Activated CD8-positive, alpha-beta T cell treated with anti-CD3 and anti-CD28 coated beads for 36 hours (primary cell): ENCODE data around the gene SDHB. TPM values are rescaled to one million over a fixed set of nuclear protein-coding genes. Genes with fewer than 3 reads are reported as not detected.
"Not testable (repeated sequence)": the region's sequence is repeated elsewhere in the genome, so short reads cannot be mapped to it uniquely, and the experiment has no call there.

ENCODE experiments used
- ATAC-seq: fragments of 200-7000 bp; cut with Tn5 transposase; one replicate; pipeline ENCODE4 v1.10.0; 2021; ENCODE audit warnings: mild to moderate bottlenecking, moderate library complexity
- CTCF ChIA-PET: fragments of 350-600 bp; sonication (Branson Sonifier 250); formaldehyde crosslinking; loops from one replicate; lab custom pipeline; 2021; ENCODE audit warnings: antibody characterized with exemption; lab: Charles Lee
- POLR2A ChIA-PET: fragments of 350-600 bp; sonication (Branson Sonifier 250); formaldehyde crosslinking; loops from one replicate; lab custom pipeline; 2021; ENCODE audit warnings: antibody characterized with exemption; lab: Charles Lee
- DNase-seq: peaks from one replicate; pipeline ENCODE4 v3.0.0-alpha.2; 2020
- H3K27ac Mint-ChIP-seq: one replicate; pipeline ENCODE4 v1.8.0; 2021; ENCODE audit warnings: mild to moderate bottlenecking, mixed read lengths
- H3K27me3 Mint-ChIP-seq: one replicate; pipeline ENCODE4 v1.8.0; 2021; ENCODE audit warnings: mixed read lengths
- H3K36me3 Mint-ChIP-seq: one replicate; pipeline ENCODE4 v1.8.0; 2021; ENCODE audit warnings: low read depth, mixed read lengths
- H3K4me1 Mint-ChIP-seq: one replicate; pipeline ENCODE4 v1.8.0; 2021; ENCODE audit warnings: low read depth, mixed read lengths
- H3K4me3 Mint-ChIP-seq: one replicate; pipeline ENCODE4 v1.8.0; 2021; ENCODE audit warnings: mild to moderate bottlenecking, moderate library complexity, mixed read lengths
- H3K9me3 Mint-ChIP-seq: one replicate; pipeline ENCODE4 v1.8.0; 2021; ENCODE audit warnings: mixed read lengths
- CTCF ChIP-seq: fragments of 200-600 bp; IDR thresholded peaks from one replicate; pipeline ENCODE4 v1.8.0; 2022; ENCODE audit warnings: antibody characterized with exemption, mild to moderate bottlenecking
- intact Hi-C: fragments of 100-400 bp; cut with micrococcal nuclease; formaldehyde crosslinking; loops from one replicate; pipeline ENCODE4 v1.10.0; 2022
- total RNA-seq, 2 experiments: library from RNA; stranded (reverse); gene quantifications; one replicate each; pipeline ENCODE4 v1.2.3, GENCODE V29; 2021

The SDHB gene
- total RNA-seq, 2 experiments from 2014 or later = 135 to 148 TPM

- Mint-ChIP-seq H3K27ac (no peak overlapping the region), H3K4me3 (no peak overlapping the region), H3K27me3 (no peaks in the 10 kb centered on the region), H3K9me3 (no peaks in the 10 kb centered on the region), H3K4me1 (peaks cover 4% of the 10 kb centered on the region), H3K36me3 (no peaks in the 10 kb centered on the region)
- TF ChIP-seq CTCF = no peak
- CTCF ChIA-PET = interaction anchor here (1.1 kb wide), 1 partner anchor 10 kb away, joined by 4 read pairs; no protein-coding TSS in a partner anchor
- DNase-seq (no peak), ATAC-seq (no peak)
- POLR2A ChIA-PET = no interaction called here
- intact Hi-C loops = no loop called here
Observed at GRCh38 chr1:17065666-17066065, 11.8 kb upstream of the SDHB start.

GRCh38 chr1:17062751-17063150 is 8.9 kb upstream of the SDHB start:
- H3K27ac Mint-ChIP-seq, H3K36me3 Mint-ChIP-seq, ATAC-seq, H3K27me3 Mint-ChIP-seq, H3K9me3 Mint-ChIP-seq, intact Hi-C loops, H3K4me1 Mint-ChIP-seq, H3K4me3 Mint-ChIP-seq, DNase-seq: not testable (repeated sequence)
- CTCF ChIA-PET = interaction anchor here (0.7 to 0.8 kb wide), 2 partner anchors 17 to 103 kb away, joined by 3 to 4 read pairs; no protein-coding TSS in a partner anchor
- POLR2A ChIA-PET = interaction anchor here (1.8 kb wide), 1 partner anchor 12 kb away, joined by 5 read pairs; no protein-coding TSS in a partner anchor

GRCh38 chr1:17061892-17062291 is 8.1 kb upstream of the SDHB start:
- intact Hi-C loops = no loop called here
- no peak for DNase-seq
- Mint-ChIP-seq H3K4me1 (peaks cover 4% of the 10 kb centered on the region), H3K4me3 (no peak overlapping the region), H3K9me3 (no peaks in the 10 kb centered on the region), H3K27me3 (no peaks in the 10 kb centered on the region), H3K27ac (no peak overlapping the region), H3K36me3 (no peaks in the 10 kb centered on the region)
- no peak for TF ChIP-seq CTCF
- ChIA-PET CTCF (no interaction called here), POLR2A (interaction anchor here (1.1 to 1.8 kb wide), 2 partner anchors 13 to 43 kb away, joined by 3 to 5 read pairs; no protein-coding TSS in a partner anchor)
- no peak for ATAC-seq

GRCh38 chr1:17061486-17061885 is 7.7 kb upstream of the SDHB start:
- H3K27ac Mint-ChIP-seq = no peak overlapping the region
- DNase-seq (no peak), ATAC-seq (no peak)
- no peaks in the 10 kb centered on the region for H3K36me3 Mint-ChIP-seq
- TF ChIP-seq CTCF = no peak
- no peaks in the 10 kb centered on the region for H3K9me3 Mint-ChIP-seq
- CTCF ChIA-PET = interaction anchor here (0.7 kb wide), 1 partner anchor 275 kb away, joined by 3 read pairs; no protein-coding TSS in a partner anchor
- POLR2A ChIA-PET = interaction anchor here (1.1 to 1.8 kb wide), 2 partner anchors 13 to 43 kb away, joined by 3 to 5 read pairs; no protein-coding TSS in a partner anchor
- peaks cover 4% of the 10 kb centered on the region for H3K4me1 Mint-ChIP-seq
- intact Hi-C loops = no loop called here
- H3K4me3 Mint-ChIP-seq = no peak overlapping the region
- H3K27me3 Mint-ChIP-seq = no peaks in the 10 kb centered on the region

GRCh38 chr1:17060306-17060749 is 6.5 kb upstream of the SDHB start:
- Mint-ChIP-seq H3K4me1 (peaks cover 4% of the 10 kb centered on the region), H3K27me3 (no peaks in the 10 kb centered on the region)
- CTCF ChIA-PET = interaction anchor here (1.2 kb wide), 1 partner anchor 58 kb away, joined by 3 read pairs; no protein-coding TSS in a partner anchor

More at GRCh38 chr1:17060306-17060749, 6.5 kb upstream of the SDHB start:
- POLR2A ChIA-PET = no interaction called here
- Mint-ChIP-seq H3K4me3 (no peak overlapping the region), H3K9me3 (no peaks in the 10 kb centered on the region), H3K27ac (no peak overlapping the region), H3K36me3 (no peaks in the 10 kb centered on the region)
- DNase-seq = no peak
- TF ChIP-seq CTCF = no peak
- no peak for ATAC-seq
- intact Hi-C loops = no loop called here
